GM23248 (cell line): ENCODE data around the gene TRIM6.

Experiments used
- EZH2 ChIP-seq: fragments of 200-600 bp; sonication (generic); IDR thresholded peaks from 2 replicates; pipeline ENCODE4 v1.6.1; 2018; ENCODE audit warnings: antibody characterized with exemption, mild to moderate bottlenecking; ENCODE audit not compliant: insufficient read depth, poor library complexity, severe bottlenecking
- EZH2phosphoT487 ChIP-seq: fragments of 200-600 bp; sonication (generic); IDR thresholded peaks from 2 replicates; pipeline ENCODE4 v1.6.1; 2018; ENCODE audit warnings: antibody characterized with exemption, moderate library complexity, mild to moderate bottlenecking, low read depth; ENCODE audit not compliant: insufficient read depth

DNA sequence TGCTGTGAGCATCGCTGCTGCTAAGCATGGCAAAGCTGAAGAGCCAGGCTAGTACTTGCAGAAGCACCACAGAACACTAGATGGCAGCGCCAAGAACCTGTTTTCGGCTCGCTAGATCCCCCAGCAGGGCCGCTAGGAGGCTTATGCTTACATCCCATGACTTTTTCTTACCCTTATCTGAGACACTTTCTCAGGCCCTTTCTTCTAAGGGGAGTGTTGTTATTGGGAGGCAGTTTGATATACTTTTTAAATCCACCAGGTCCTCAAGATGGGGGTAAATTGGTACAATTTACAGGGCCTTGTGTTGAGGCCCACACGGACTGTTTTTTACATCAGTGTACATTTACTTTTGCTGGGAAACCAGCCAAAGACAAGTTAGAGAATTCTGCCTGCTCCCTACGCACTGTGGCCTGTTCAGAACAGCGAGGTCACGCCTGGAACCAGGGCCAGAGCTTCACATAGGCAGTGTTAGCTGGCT, 4.0 kb downstream of the TRIM6 start:
- TF ChIP-seq EZH2phosphoT487, result no peak
- no peak for TF ChIP-seq EZH2
